Skeletal muscle satellite cell (primary cell): ENCODE data around the gene EXOC8.

Experiments used
- H3K27me3 ChIP-seq: 2 replicates; pipeline ENCODE4 v1.7.0; 2013; ENCODE audit warnings: low read length; ENCODE audit not compliant: control insufficient read depth, insufficient read depth
- H3K36me3 ChIP-seq: 2 replicates; pipeline ENCODE4 v1.7.0; 2013; ENCODE audit warnings: mild to moderate bottlenecking, control low read depth, low read length; ENCODE audit not compliant: insufficient read depth
- H3K4me1 ChIP-seq: 2 replicates; pipeline ENCODE4 v1.7.0; 2013; ENCODE audit warnings: low read length; ENCODE audit not compliant: control insufficient read depth, insufficient read depth
- H3K4me2 ChIP-seq: 2 replicates; pipeline ENCODE4 v1.7.0; 2013; ENCODE audit warnings: mild to moderate bottlenecking, low read length
- H3K4me3 ChIP-seq: 2 replicates; pipeline ENCODE4 v1.7.0; 2013; ENCODE audit warnings: low read length
- H3K9ac ChIP-seq: 2 replicates; pipeline ENCODE4 v1.7.0; 2013; ENCODE audit warnings: mild to moderate bottlenecking, low read depth, low read length, moderate library complexity
- H3K9me3 ChIP-seq: replicated peaks from 2 replicates; pipeline ENCODE4 v1.7.0; 2013; ENCODE audit warnings: mild to moderate bottlenecking, control low read depth, low read length

Gene EXOC8

GRCh38 chr1:231311720-231312431, 25.8 kb downstream of the EXOC8 start:
- H3K9me3 ChIP-seq, result no peaks in the 10 kb centered on the region
- no peaks in the 10 kb centered on the region for H3K27me3 ChIP-seq
- no peak overlapping the region for H3K4me2 ChIP-seq
- H3K4me1 ChIP-seq, result no peaks in the 10 kb centered on the region
- no peak overlapping the region for H3K9ac ChIP-seq
- H3K4me3 ChIP-seq, result no peak overlapping the region
- no peaks in the 10 kb centered on the region for H3K36me3 ChIP-seq

DNA sequence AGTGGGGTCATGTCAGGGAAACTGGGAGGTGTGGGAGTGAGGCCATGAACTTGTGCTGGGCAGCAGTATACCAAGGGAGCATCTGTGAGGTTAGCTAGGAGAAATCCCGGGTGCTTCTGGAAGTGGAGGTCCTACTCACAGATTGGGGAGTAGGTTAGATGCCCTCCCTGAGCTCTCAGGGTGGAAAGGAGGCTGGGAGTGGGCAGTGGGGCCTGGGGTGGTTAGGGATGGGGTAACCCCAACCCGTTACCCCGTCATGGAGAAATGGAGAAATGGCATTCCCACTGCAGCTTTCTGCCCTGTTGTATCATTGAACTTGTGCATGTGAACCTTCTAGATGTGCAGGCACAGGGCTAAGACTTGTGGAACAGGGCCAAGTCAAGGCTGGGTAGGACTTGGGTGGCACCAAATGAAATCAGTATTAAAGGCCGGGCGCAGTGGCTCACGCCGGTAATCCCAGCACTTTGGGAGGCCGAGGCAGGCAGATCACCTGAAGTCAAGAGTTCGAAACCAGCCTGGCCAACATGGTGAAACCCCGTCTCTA, 27.2 kb downstream of the EXOC8 start:
- H3K4me1 ChIP-seq, result no peaks in the 10 kb centered on the region
- H3K27me3 ChIP-seq, result no peaks in the 10 kb centered on the region
- H3K4me2 ChIP-seq, result no peak overlapping the region
- H3K36me3 ChIP-seq, result no peaks in the 10 kb centered on the region
- no peak overlapping the region for H3K9ac ChIP-seq
- no peak overlapping the region for H3K4me3 ChIP-seq
- no peaks in the 10 kb centered on the region for H3K9me3 ChIP-seq

- Histone ChIP-seq H3K9ac (no peak overlapping the region), H3K4me1 (no peaks in the 10 kb centered on the region), H3K27me3 (no peaks in the 10 kb centered on the region), H3K4me3 (no peak overlapping the region), H3K36me3 (no peaks in the 10 kb centered on the region), H3K4me2 (no peak overlapping the region), H3K9me3 (no peaks in the 10 kb centered on the region)
Observed at GRCh38 chr1:231301990-231302389, 35.7 kb downstream of the EXOC8 start.

DNA sequence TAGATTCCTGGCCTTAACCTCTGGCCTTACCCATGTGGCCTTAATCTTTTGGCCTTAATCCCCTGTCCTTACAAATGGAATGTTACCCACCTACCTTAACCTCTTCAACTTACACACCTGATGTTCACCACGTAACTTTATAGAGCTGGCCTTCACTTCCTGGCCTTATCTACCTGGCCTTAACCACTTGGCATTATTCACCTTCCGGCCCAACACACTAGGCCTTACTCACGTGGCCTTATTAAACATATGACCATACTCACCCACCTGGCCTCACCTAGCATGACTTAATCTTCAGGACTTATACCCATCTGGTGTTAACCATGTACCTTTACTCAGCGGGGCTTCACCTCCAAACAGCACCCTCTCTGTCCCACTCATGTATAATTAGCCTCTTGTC, 41.7 kb downstream of the EXOC8 start:
- Histone ChIP-seq H3K9me3 (no peaks in the 10 kb centered on the region), H3K4me2 (no peak overlapping the region), H3K27me3 (no peaks in the 10 kb centered on the region), H3K4me3 (no peak overlapping the region), H3K9ac (no peak overlapping the region), H3K36me3 (no peaks in the 10 kb centered on the region), H3K4me1 (no peaks in the 10 kb centered on the region)

- no peaks in the 10 kb centered on the region for H3K27me3 ChIP-seq
- H3K4me2 ChIP-seq, result no peak overlapping the region
- H3K9ac ChIP-seq, result no peak overlapping the region
- H3K9me3 ChIP-seq, result no peaks in the 10 kb centered on the region
- no peaks in the 10 kb centered on the region for H3K4me1 ChIP-seq
- no peaks in the 10 kb centered on the region for H3K36me3 ChIP-seq
- H3K4me3 ChIP-seq, result no peak overlapping the region
Observed at GRCh38 chr1:231286603-231287002, 51.0 kb downstream of the EXOC8 start.

DNA sequence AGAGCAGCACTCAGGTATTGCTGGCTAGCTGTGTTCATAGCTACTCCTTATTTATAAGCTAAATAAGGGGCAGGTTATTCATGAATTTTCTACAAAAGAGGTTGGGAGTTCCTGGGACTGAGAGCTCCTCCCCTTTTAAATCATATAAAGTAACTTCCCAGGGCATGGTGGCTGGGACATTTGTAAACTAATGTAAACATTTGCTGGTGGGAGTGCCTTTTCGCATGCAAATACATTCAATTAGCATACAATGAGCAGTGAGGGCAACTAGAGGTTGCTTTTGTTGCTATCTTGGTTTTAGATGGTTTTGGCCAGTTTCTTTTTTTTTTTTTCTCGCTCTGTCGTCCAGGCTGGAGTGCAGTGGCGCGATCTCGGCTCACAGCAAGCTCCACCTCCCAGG, 53.2 kb downstream of the EXOC8 start:
- Histone ChIP-seq H3K27me3 (no peaks in the 10 kb centered on the region), H3K36me3 (no peaks in the 10 kb centered on the region), H3K9ac (no peak overlapping the region), H3K4me1 (no peaks in the 10 kb centered on the region), H3K4me3 (no peak overlapping the region), H3K4me2 (no peak overlapping the region), H3K9me3 (no peaks in the 10 kb centered on the region)
